Hepatocyte (in vitro differentiated cells): ENCODE results near the gene SLC9A3.

ENCODE experiments used
- CTCF ChIP-seq: fragments of 200-600 bp; sonication (generic); IDR thresholded peaks from 2 replicates; pipeline ENCODE4 v1.5.1; 2016; ENCODE audit warnings: antibody characterized with exemption, mild to moderate bottlenecking; ENCODE audit not compliant: poor library complexity
- EZH2 ChIP-seq: fragments of 200-600 bp; sonication (generic); IDR thresholded peaks from 2 replicates; pipeline ENCODE4 v1.6.1; 2016; ENCODE audit warnings: antibody characterized with exemption, mild to moderate bottlenecking, borderline replicate concordance
- EZH2phosphoT487 ChIP-seq: fragments of 200-600 bp; sonication (generic); IDR thresholded peaks from one replicate; pipeline ENCODE4 v1.6.1; 2018; ENCODE audit warnings: antibody characterized with exemption, mild to moderate bottlenecking, low read depth, moderate library complexity; ENCODE audit not compliant: unreplicated experiment, severe bottlenecking

GRCh38 chr5:494667-495255 is 29.5 kb downstream of the SLC9A3 start:
- TF ChIP-seq CTCF (no peak), EZH2 (no peak), EZH2phosphoT487 (no peak)
